ENCODE results near the gene TBC1D17. TPM values are rescaled to one million over a fixed set of nuclear protein-coding genes. Genes with fewer than 3 reads are reported as not detected.

Gene TBC1D17
- total RNA-seq, 4 donors from 2014 or later, result 9.1 to 44.1 (median 12.5) TPM

- no peak for TF ChIP-seq CTCF (IDR thresholded peaks at IDR 0.05)
- no peak for TF ChIP-seq POLR2A (IDR thresholded peaks at IDR 0.05)
- H3K36me3 ChIP-seq, result no peaks in the 10 kb centered on the region
- no peak overlapping the region for H3K27ac ChIP-seq
- H3K4me3 ChIP-seq, result no peak overlapping the region
- H3K9me3 ChIP-seq, result no peaks in the 10 kb centered on the region
- no peaks in the 10 kb centered on the region for H3K4me1 ChIP-seq
- H3K27me3 ChIP-seq, result no peaks in the 10 kb centered on the region
- intact Hi-C loops (cut with DNase I; ENCODE audit: low total_unique reads), result no loop called here
- no peak for DNase-seq
Measured at GRCh38 chr19:49927526-49928264, 50.2 kb downstream of the TBC1D17 start.

GRCh38 chr19:49929121-49929610 lies 51.7 kb downstream of the TBC1D17 start, which contains the start of the genes ATF5 and NUP62:
TSS of gene ATF5 (plus strand) at chr19:49929205. CDS start at chr19:49930851, 1,646 bp downstream.
TSS of gene NUP62 (minus strand) at chr19:49929504. CDS start at chr19:49909807, 19,697 bp downstream.
- intact Hi-C loops (cut with DNase I; ENCODE audit: low total_unique reads), result no loop called here
- no peaks in the 10 kb centered on the region for H3K27me3 ChIP-seq
- TF ChIP-seq POLR2A (IDR thresholded peaks at IDR 0.05) (no peak), CTCF (IDR thresholded peaks at IDR 0.05) (peak in 1 of 4 experiments; percentile 3)
- H3K9me3 ChIP-seq, result no peaks in the 10 kb centered on the region
- H3K36me3 ChIP-seq, result no peaks in the 10 kb centered on the region
- peak within 1 kb of the TSS; percentile 86 to 94 for H3K4me3 ChIP-seq
- no peaks in the 10 kb centered on the region for H3K4me1 ChIP-seq
- DNase-seq, result peak; percentile 88 to 90
- H3K27ac ChIP-seq, result peak within 1 kb of the TSS; percentile 90 to 92

GRCh38 chr19:49929611-49930482 lies 52.3 kb downstream of the TBC1D17 start:
- peak overlapping the region; percentile 86 to 94 for H3K4me3 ChIP-seq
- no peaks in the 10 kb centered on the region for H3K9me3 ChIP-seq
- no peaks in the 10 kb centered on the region for H3K4me1 ChIP-seq
- no peaks in the 10 kb centered on the region for H3K36me3 ChIP-seq
- peak in 1 of 4 experiments; percentile 39 for TF ChIP-seq CTCF (IDR thresholded peaks at IDR 0.05)
- TF ChIP-seq POLR2A (IDR thresholded peaks at IDR 0.05), result peak in 1 of 2 donors; percentile 10
- intact Hi-C loops (cut with DNase I; ENCODE audit: low total_unique reads), result loop anchor here (10.0 kb wide), 1 partner anchor 55 kb away; no protein-coding TSS in a partner anchor
- DNase-seq, result peak; percentile 88 to 95
- peak overlapping the region; percentile 90 to 92 for H3K27ac ChIP-seq
- H3K27me3 ChIP-seq, result no peaks in the 10 kb centered on the region

- Histone ChIP-seq H3K4me1 (no peaks in the 10 kb centered on the region), H3K9me3 (no peaks in the 10 kb centered on the region), H3K36me3 (no peaks in the 10 kb centered on the region), H3K27ac (peak overlapping the region; percentile 90 to 92), H3K27me3 (no peaks in the 10 kb centered on the region), H3K4me3 (no peak overlapping the region)
- TF ChIP-seq POLR2A (IDR thresholded peaks at IDR 0.05) (no peak), CTCF (IDR thresholded peaks at IDR 0.05) (no peak)
- DNase-seq, result peak; percentile 50 to 57
- intact Hi-C loops (cut with DNase I; ENCODE audit: low total_unique reads), result loop anchor here (10.0 kb wide), 1 partner anchor 54 kb away; no protein-coding TSS in a partner anchor
Measured at GRCh38 chr19:49930483-49931011, 53.0 kb downstream of the TBC1D17 start.
